ENCODE results near the gene HOATZ.

DNA sequence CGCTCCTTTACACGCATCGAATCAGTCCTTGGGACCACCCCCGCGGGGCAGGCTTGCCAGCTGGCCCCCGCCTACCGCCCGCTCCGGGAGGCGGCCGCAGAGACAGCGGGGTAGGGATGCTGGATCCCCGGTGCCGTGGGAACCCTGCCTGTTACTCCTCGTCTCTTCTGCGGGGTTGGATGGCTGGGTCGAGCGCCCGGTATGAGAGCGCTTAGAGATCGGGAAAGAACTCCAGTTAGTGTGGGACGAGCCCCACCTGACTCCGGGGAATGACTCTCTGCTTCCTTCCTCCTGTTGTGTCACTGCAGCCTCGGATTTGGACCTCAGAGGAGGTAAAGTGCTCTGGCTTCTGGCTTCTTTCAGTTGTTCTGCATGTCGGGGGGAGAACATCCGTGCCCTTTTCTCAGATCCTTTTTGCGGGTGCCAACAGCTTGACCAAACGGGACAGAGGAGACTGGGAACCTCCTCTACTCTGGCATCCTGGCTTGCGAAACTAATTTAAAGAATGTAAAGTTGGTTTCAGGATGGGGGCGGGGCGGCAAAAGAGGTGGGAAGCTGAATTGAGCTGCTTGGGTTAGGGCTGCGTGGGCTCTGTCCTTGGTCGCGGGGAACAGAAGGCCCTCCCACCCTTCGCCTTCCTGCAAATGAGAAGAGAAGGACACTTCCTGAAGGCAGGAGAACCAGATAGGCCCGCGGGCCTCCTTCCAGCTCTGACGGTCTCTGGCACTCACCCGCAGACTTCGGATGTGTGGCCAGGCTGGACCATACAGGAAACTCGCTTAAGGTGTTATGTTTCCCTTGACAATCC, 26.9 kb downstream of the HOATZ start:
- no peak for TF ChIP-seq ZNF101 (CRISPR knock-in tag; IDR thresholded peaks at IDR 0.05; ENCODE audit: borderline replicate concordance, low read depth)
- no peak for TF ChIP-seq ZNF543 (CRISPR knock-in tag; IDR thresholded peaks at IDR 0.05)
- TF ChIP-seq ZFP41 (CRISPR knock-in tag; IDR thresholded peaks at IDR 0.05; ENCODE audit: borderline replicate concordance): no peak
- TF ChIP-seq, protein P1, sequence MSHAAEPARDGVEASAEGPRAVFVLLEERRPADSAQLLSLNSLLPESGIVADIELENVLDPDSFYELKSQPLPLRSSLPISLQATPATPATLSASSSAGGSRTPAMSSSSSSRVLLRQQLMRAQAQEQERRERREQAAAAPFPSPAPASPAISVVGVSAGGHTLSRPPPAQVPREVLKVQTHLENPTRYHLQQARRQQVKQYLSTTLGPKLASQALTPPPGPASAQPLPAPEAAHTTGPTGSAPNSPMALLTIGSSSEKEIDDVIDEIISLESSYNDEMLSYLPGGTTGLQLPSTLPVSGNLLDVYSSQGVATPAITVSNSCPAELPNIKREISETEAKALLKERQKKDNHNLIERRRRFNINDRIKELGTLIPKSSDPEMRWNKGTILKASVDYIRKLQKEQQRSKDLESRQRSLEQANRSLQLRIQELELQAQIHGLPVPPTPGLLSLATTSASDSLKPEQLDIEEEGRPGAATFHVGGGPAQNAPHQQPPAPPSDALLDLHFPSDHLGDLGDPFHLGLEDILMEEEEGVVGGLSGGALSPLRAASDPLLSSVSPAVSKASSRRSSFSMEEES (CRISPR knock-in tag; IDR thresholded peaks at IDR 0.05): no peak
